ENCODE results near the gene HELT.

The HELT gene

DNA sequence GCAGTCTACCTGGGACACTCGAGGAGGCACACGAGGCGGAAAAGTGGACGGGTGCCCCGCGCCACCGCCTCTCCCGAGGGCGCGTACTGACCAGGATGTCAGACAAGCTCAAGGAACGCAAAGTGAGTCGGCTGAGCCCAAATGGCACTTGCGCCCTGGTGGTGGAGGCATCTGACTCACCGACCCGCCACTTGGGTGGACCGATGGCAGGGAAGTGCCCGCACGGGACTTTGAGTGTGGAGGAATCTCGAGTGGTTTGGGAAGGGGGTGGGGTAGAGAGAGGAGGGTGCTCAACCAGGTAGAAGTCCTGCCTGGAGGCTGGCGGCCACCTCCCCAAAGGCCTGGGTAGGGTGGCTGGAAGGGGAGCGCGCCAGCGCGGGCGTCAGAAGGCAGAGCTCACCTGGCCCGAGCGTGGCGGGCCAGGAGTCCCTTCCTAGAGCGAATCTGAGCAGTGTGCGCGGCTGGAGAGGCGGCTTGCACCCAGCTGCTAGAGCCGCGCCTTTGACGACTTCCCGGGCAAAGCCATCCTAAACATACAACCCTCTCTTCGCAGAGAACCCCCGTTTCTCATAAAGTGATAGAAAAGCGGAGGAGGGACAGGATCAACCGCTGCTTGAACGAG is 655 bp downstream of the HELT start:
- H3K27me3 Mint-ChIP-seq (ENCODE audit: low read depth), result peaks cover 100% of the 10 kb centered on the region
- no peak overlapping the region for H3K27ac Mint-ChIP-seq
- peak overlapping the region; percentile 3 to 66 (median 16) for H3K4me3 Mint-ChIP-seq
- no peaks in the 10 kb centered on the region for H3K36me3 Mint-ChIP-seq (ENCODE audit: low read depth)
- H3K4me1 Mint-ChIP-seq, result peaks cover 32% of the 10 kb centered on the region
- H3K9me3 Mint-ChIP-seq, result no peaks in the 10 kb centered on the region
- TF ChIP-seq, protein P1, sequence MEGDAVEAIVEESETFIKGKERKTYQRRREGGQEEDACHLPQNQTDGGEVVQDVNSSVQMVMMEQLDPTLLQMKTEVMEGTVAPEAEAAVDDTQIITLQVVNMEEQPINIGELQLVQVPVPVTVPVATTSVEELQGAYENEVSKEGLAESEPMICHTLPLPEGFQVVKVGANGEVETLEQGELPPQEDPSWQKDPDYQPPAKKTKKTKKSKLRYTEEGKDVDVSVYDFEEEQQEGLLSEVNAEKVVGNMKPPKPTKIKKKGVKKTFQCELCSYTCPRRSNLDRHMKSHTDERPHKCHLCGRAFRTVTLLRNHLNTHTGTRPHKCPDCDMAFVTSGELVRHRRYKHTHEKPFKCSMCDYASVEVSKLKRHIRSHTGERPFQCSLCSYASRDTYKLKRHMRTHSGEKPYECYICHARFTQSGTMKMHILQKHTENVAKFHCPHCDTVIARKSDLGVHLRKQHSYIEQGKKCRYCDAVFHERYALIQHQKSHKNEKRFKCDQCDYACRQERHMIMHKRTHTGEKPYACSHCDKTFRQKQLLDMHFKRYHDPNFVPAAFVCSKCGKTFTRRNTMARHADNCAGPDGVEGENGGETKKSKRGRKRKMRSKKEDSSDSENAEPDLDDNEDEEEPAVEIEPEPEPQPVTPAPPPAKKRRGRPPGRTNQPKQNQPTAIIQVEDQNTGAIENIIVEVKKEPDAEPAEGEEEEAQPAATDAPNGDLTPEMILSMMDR (IDR thresholded peaks at IDR 0.05; ENCODE audit: unreplicated experiment in 3 of 3), result no peak

DNA sequence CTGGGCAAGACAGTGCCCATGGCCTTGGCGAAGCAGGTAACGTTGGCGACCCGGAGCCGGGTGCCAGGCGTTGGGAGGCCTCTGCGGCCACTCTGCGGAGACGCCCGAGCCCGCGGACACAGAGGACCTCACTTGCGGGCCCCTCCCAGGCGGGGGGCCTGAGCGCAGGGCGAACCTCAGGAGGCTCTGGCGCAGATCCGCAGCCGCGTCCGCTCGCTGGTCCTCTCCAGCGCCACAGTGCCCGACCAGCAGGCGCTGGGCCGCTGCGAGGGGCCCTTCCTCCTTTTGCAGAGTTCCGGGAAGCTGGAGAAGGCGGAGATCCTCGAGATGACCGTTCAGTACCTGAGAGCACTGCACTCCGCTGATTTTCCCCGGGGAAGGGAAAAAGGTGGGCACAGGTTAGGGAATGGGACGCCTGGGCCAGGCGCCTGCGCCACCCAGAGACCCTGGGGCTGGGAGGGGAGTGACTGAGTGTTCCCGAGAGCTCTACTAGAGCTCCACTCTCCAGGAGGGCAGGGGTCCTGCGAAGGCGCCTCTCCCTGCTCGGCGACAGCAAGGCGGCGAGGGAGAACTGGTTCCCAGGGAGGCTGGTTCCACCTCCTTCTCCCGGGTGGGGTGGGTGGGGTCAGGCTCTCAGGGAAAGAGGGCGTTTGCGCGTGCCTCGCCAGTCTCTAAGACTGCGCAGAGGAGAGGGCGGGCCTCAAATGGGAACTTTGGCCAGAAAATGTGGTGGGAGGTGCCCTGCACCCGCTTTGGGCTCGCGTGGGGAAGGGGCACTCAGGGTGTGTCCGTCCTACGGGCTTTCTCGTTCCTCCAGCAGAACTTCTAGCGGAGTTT is 1.4 kb downstream of the HELT start:
- H3K9me3 Mint-ChIP-seq, result no peaks in the 10 kb centered on the region
- TF ChIP-seq, protein P1 (IDR thresholded peaks at IDR 0.05; ENCODE audit: unreplicated experiment in 3 of 3), result no peak
- H3K4me1 Mint-ChIP-seq, result peaks cover 29% of the 10 kb centered on the region
- H3K36me3 Mint-ChIP-seq (ENCODE audit: low read depth), result no peaks in the 10 kb centered on the region
- peaks cover 100% of the 10 kb centered on the region for H3K27me3 Mint-ChIP-seq (ENCODE audit: low read depth)
- no peak overlapping the region for H3K27ac Mint-ChIP-seq
- H3K4me3 Mint-ChIP-seq, result peak overlapping the region; percentile 41 to 57 (median 57)

DNA sequence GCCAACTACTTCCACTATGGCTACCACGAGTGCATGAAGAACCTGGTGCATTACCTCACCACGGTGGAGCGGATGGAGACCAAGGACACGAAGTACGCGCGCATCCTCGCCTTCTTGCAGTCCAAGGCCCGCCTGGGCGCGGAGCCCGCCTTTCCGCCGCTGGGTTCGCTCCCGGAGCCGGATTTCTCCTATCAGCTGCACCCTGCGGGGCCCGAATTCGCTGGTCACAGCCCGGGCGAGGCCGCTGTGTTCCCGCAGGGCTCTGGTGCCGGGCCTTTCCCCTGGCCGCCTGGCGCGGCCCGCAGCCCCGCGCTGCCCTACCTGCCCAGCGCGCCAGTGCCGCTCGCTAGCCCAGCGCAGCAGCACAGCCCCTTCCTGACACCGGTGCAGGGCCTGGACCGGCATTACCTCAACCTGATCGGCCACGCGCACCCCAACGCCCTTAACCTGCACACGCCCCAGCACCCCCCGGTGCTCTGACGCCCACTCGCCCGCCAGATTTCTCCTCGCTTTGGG is 2.1 kb downstream of the HELT start:
- no peaks in the 10 kb centered on the region for H3K9me3 Mint-ChIP-seq
- H3K36me3 Mint-ChIP-seq (ENCODE audit: low read depth), result no peaks in the 10 kb centered on the region
- H3K4me1 Mint-ChIP-seq, result peaks cover 29% of the 10 kb centered on the region
- peak overlapping the region; percentile 53 to 66 (median 57) for H3K4me3 Mint-ChIP-seq
- TF ChIP-seq, protein P1 (IDR thresholded peaks at IDR 0.05; ENCODE audit: unreplicated experiment in 3 of 3), result no peak
- H3K27ac Mint-ChIP-seq, result no peak overlapping the region
- peaks cover 100% of the 10 kb centered on the region for H3K27me3 Mint-ChIP-seq (ENCODE audit: low read depth)

DNA sequence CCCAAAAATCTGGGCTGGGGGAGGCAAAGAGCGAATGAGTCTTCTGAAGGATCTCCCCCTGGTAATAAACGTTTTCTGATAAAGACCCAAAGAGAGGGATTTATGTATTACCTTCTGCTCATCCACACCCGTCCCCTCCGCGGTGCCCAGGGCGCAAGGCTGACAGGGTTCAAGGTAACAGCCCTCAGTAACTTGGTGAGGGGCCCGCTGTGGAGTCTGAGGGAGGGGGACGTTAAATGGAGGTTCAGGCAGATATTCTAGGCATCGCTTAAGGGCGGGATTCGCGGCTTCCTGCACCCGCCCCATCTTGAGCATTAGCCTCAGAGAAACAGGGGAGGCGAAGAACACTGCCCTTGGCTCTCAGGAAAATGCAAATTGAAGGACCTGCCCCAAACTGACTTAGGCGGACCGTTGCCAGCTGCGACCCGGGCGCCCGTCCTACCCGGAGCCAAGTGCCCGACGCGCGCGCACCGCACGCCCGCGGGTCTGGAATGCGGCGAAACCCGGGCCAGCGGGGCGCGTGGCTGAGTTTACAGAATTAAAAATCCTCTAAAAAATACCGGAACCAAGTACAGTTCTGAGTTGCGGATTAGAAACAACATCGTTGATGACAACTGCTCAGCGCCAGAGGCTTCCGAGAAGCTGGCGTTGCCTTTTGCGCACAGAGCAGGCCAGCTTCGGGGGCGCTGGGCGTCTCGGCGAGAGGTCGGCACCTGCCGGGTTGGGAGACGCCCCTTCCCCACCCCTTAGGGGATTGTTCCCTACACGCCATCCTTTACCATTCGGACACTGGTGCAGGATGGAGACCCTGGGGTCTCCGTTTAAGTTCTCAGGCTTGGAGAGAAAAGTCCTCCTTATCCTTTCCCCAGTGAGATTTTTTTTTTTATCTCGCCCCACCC is 2.8 kb downstream of the HELT start:
- Mint-ChIP-seq H3K27me3 (ENCODE audit: low read depth) (peaks cover 100% of the 10 kb centered on the region), H3K36me3 (ENCODE audit: low read depth) (no peaks in the 10 kb centered on the region), H3K4me3 (peak overlapping the region; percentile 53 to 66 (median 54)), H3K9me3 (no peaks in the 10 kb centered on the region), H3K4me1 (peaks cover 28% of the 10 kb centered on the region), H3K27ac (no peak overlapping the region)
- TF ChIP-seq, protein P1 (IDR thresholded peaks at IDR 0.05; ENCODE audit: unreplicated experiment in 3 of 3), result no peak

DNA sequence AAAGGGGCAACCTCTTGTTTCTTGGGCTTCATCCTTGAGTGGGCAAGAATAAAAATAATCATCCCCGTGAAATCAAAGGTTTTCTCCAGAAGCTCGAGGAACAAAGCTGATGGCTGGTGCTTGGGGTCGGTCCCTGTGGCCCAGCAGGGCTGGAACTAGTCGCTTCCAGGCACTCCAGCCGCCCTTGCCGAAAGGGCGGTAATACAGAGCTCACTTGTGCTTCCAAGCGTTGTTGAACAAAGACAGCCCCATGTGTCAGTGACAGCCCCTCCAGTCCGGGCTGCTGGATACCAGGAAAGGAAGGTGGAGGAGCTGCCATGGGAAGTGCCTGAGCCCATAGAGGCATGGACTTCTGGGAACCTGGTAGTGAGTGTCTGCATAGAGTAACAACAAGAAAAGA is 5.2 kb downstream of the HELT start:
- no peaks in the 10 kb centered on the region for H3K9me3 Mint-ChIP-seq
- peaks cover 100% of the 10 kb centered on the region for H3K27me3 Mint-ChIP-seq (ENCODE audit: low read depth)
- no peaks in the 10 kb centered on the region for H3K36me3 Mint-ChIP-seq (ENCODE audit: low read depth)
- TF ChIP-seq, protein P1 (IDR thresholded peaks at IDR 0.05; ENCODE audit: unreplicated experiment in 3 of 3), result no peak
- H3K27ac Mint-ChIP-seq, result no peak overlapping the region
- peaks cover 17% of the 10 kb centered on the region for H3K4me1 Mint-ChIP-seq
- no peak overlapping the region for H3K4me3 Mint-ChIP-seq

All from nephron (organoid).